RWPE2 (cell line): Measurements from ENCODE around the gene DBP.

ENCODE experiments used
- ATAC-seq: fragments of 200-7000 bp; cut with Tn5 transposase; 3 replicates; pipeline ENCODE4 v1.9.1; 2021; ENCODE audit warnings: low read depth
- DNase-seq: peaks from one replicate; pipeline ENCODE4 v3.0.0-alpha.2; 2020; ENCODE audit warnings: low spot score
- H3K27ac ChIP-seq: fragments of 450-650 bp; 2 replicates; pipeline ENCODE4 v1.5.1; 2017; ENCODE audit warnings: mild to moderate bottlenecking; ENCODE audit not compliant: poor library complexity, severe bottlenecking
- H3K27me3 ChIP-seq: fragments of 250-450 bp; sonication (Bioruptor Pico); 2 replicates; pipeline ENCODE4 v1.5.1; 2021; ENCODE audit warnings: mild to moderate bottlenecking, moderate library complexity; ENCODE audit not compliant: insufficient read depth, poor library complexity, severe bottlenecking
- H3K36me3 ChIP-seq: fragments of 250-450 bp; sonication (Bioruptor Pico); 2 replicates; pipeline ENCODE4 v1.5.1; 2020; ENCODE audit warnings: low read depth, mild to moderate bottlenecking, moderate library complexity
- H3K4me1 ChIP-seq: fragments of 250-450 bp; sonication (Bioruptor Pico); 2 replicates; pipeline ENCODE4 v1.5.1; 2021; ENCODE audit warnings: mild to moderate bottlenecking, moderate library complexity; ENCODE audit not compliant: insufficient read depth, poor library complexity, severe bottlenecking
- H3K4me3 ChIP-seq: fragments of 250-450 bp; sonication (Bioruptor Pico); 2 replicates; pipeline ENCODE4 v1.5.1; 2021; ENCODE audit warnings: mild to moderate bottlenecking, moderate library complexity; ENCODE audit not compliant: severe bottlenecking
- H3K9me3 ChIP-seq: fragments of 250-450 bp; sonication (Bioruptor Pico); 2 replicates; pipeline ENCODE4 v1.5.1; 2021; ENCODE audit warnings: mild to moderate bottlenecking, moderate library complexity; ENCODE audit not compliant: severe bottlenecking
- TF ChIP-seq, protein P1 (sequence below): fragments of 450-650 bp; IDR thresholded peaks from one replicate; pipeline ENCODE4 v1.5.1; 2017; ENCODE audit warnings: mild to moderate bottlenecking, moderate library complexity; ENCODE audit not compliant: poor library complexity, severe bottlenecking

DBP gene

DNA sequence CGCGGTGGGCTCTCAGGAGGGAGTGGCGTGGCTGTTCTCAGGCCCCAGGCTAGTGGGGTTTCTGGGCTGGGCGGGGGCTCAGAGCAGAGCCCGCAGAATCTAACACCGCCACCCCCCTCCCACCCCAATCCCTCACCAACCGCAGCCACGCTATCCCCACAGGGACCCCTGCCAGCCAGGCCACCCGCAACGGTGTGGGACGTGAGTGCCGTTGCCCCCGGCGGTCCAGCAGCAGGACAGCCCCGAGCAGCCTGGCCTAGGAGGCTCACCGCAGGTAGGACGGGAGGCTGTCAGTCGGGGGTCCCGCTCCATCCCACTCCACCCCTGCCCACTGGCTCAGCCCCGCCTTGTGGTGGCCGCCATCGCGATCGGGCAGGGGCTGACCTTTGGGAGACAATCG lies 35.8 kb upstream of the DBP start, which contains the start of gene NTN5:
TSS of gene NTN5 (minus strand) at position 24 of the 400 bp plus-strand sequence. CDS start 2,031 bp downstream, outside the sequence.
- H3K9me3 ChIP-seq = no peaks in the 10 kb centered on the region
- TF ChIP-seq, protein P1, sequence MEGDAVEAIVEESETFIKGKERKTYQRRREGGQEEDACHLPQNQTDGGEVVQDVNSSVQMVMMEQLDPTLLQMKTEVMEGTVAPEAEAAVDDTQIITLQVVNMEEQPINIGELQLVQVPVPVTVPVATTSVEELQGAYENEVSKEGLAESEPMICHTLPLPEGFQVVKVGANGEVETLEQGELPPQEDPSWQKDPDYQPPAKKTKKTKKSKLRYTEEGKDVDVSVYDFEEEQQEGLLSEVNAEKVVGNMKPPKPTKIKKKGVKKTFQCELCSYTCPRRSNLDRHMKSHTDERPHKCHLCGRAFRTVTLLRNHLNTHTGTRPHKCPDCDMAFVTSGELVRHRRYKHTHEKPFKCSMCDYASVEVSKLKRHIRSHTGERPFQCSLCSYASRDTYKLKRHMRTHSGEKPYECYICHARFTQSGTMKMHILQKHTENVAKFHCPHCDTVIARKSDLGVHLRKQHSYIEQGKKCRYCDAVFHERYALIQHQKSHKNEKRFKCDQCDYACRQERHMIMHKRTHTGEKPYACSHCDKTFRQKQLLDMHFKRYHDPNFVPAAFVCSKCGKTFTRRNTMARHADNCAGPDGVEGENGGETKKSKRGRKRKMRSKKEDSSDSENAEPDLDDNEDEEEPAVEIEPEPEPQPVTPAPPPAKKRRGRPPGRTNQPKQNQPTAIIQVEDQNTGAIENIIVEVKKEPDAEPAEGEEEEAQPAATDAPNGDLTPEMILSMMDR = no peak
- no peak within 1 kb of the TSS for H3K4me3 ChIP-seq
- DNase-seq (no peak), ATAC-seq (no peak)
- no peaks in the 10 kb centered on the region for H3K4me1 ChIP-seq
- H3K27ac ChIP-seq = no peak within 1 kb of the TSS
- H3K27me3 ChIP-seq = no peaks in the 10 kb centered on the region
- no peaks in the 10 kb centered on the region for H3K36me3 ChIP-seq

DNA sequence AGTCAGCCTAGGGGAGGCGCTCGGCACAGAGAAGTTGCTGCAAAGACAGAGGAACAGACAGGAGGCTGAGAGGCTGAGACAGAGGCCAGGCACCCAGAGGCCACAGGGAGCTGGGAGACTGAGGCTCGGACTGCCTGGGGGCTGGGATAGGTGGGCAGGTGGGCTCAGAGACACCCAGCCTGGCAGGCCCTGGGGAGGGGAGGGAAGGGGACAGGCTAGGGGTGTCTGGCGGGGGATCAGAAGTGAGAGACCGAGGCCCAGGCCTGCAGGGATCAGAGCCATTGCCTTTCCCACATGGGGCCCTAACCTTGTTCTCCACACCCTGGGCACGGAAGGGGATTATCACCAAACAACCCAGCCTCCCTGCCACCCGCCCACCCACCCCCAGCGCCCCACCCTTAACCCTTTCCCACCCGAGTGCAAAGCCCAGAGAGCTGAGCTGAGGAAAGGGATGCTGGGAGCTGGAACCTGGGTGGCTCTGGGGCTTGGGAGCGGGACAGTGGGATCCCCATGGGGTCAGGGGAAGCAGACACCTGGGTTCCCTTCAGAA lies 34.3 kb upstream of the DBP start:
- H3K4me1 ChIP-seq = no peaks in the 10 kb centered on the region
- no peaks in the 10 kb centered on the region for H3K27me3 ChIP-seq
- ATAC-seq (no peak), DNase-seq (no peak)
- H3K4me3 ChIP-seq = no peak overlapping the region
- H3K9me3 ChIP-seq = no peaks in the 10 kb centered on the region
- no peaks in the 10 kb centered on the region for H3K36me3 ChIP-seq
- TF ChIP-seq, protein P1 = no peak
- no peak overlapping the region for H3K27ac ChIP-seq

DNA sequence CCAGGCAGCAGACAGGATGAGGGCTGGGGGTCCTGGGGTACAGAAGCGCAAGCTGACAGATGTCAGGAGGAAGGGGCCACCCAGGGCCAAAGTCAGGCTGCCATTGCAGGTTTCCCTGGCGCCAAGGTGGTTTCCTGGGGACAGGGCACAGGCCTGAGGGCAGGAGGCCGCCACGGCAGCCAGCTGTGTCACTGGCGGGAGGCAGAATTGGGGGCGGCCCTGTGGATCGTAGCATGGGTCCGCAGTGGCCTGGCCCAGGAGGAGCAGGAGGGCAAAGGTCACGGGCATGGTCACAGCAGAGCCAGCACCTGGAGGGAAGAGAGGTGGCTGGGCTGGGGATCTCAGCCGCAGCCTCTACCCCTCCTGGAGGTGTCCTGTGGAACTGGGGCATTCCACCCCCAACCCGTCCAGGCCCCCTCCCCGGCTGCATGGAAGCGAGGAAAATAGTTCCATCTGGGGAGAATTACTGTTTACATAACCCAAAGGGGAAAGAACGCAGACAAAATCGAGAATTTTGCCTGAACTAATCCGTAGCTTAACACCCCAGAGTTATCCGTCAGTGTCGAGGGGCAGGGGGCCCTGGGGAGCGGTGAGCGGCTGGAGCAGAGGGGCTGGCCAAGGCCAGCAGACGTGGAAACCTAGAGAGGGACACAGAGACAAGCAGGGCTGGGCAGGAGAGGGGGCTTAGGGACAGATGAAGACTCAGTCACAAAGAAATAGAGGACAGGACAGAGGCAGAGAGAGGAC lies 33.7 kb upstream of the DBP start:
- H3K36me3 ChIP-seq = no peaks in the 10 kb centered on the region
- H3K4me3 ChIP-seq = no peak overlapping the region
- H3K9me3 ChIP-seq = no peaks in the 10 kb centered on the region
- ATAC-seq (no peak), DNase-seq (no peak)
- TF ChIP-seq, protein P1 = no peak
- no peaks in the 10 kb centered on the region for H3K27me3 ChIP-seq
- no peaks in the 10 kb centered on the region for H3K4me1 ChIP-seq
- H3K27ac ChIP-seq = no peak overlapping the region

DNA sequence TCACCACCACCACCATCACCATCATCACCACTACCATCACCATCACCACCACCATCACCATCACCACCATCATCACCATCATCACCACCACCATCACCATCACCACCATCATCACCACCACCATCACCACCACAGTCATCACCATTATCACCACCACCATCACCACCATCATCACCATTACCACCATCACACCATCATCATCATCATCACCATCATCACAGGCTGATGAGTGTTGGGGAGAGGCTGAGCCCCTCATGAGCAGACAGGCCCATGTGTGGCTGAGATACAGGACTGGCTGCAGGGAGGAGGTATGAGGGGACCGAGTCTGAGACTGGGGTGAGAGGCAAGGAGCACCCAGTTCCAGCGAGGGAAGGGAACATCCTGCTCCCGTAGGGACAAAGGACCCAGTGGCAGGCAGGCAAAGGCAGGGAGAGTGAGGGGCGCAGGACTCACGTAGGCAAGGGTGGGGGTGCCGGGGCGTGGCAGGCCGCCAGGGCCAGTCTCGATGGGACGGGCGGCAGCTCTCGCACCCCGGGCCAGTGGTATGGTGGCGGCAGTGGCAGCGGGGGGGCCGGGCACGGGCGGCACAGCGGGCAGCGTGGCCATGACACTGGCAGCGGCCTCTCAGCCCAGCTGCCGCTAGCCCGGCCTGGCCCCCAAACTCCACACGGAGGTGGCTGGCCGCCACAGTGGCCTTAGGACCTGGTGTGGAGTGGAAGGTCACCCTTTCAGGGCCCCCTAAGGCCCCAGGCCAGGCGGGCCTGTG lies 32.9 kb upstream of the DBP start:
- H3K4me3 ChIP-seq = no peak overlapping the region
- ATAC-seq = no peak
- no peaks in the 10 kb centered on the region for H3K4me1 ChIP-seq
- H3K9me3 ChIP-seq = no peaks in the 10 kb centered on the region
- H3K36me3 ChIP-seq = no peaks in the 10 kb centered on the region
- DNase-seq = no peak
- TF ChIP-seq, protein P1 = no peak
- no peak overlapping the region for H3K27ac ChIP-seq
- no peaks in the 10 kb centered on the region for H3K27me3 ChIP-seq

DNA sequence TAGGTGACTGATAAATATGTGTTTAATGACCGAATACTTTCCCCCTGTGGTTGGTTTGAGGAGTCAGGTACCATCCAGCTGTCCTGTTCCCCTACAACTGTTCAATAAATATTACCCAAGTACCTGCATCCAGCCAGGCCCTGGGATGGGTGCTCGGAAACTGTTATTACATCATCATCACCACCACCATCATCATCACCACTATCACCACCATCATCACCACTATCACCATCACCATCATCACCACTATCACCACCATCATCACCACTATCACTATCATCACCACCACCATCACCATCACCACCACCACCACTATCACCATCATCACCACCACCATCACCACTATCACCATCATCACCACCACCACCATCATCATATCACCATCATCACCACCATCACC lies 31.6 kb upstream of the DBP start:
- no peaks in the 10 kb centered on the region for H3K27me3 ChIP-seq
- H3K4me1 ChIP-seq = no peaks in the 10 kb centered on the region
- no peak overlapping the region for H3K4me3 ChIP-seq
- no peak overlapping the region for H3K27ac ChIP-seq
- DNase-seq (no peak), ATAC-seq (no peak)
- H3K36me3 ChIP-seq = no peaks in the 10 kb centered on the region
- H3K9me3 ChIP-seq = no peaks in the 10 kb centered on the region
- TF ChIP-seq, protein P1 = no peak
